A673 (cell line): ENCODE results near the gene CHPT1. TPM values are rescaled to one million over a fixed set of nuclear protein-coding genes. Genes with fewer than 3 reads are reported as not detected.

Experiments
- BruUV-seq: library from RNA; stranded (reverse); fragments of 400-500 nt; replicated peaks from 2 replicates; lab custom pipeline; 2021; lab: Mats Ljungman, UMichigan
- CTCF ChIA-PET: fragments of 300-600 bp; sonication (Branson Sonifier 250); formaldehyde crosslinking; loops from one replicate; lab custom pipeline; 2022; ENCODE audit warnings: antibody characterized with exemption; lab: Charles Lee
- POLR2A ChIA-PET: fragments of 300-600 bp; sonication (Branson Sonifier 250); formaldehyde crosslinking; loops from one replicate; lab custom pipeline; 2022; ENCODE audit warnings: antibody characterized with exemption; ENCODE audit not compliant: low non-redundant PET; lab: Charles Lee
- DNase-seq: peaks from one replicate; pipeline ENCODE4 v3.0.0-alpha.2; 2015; ENCODE audit warnings: low spot score
- H3K27ac ChIP-seq: fragments of 200-600 bp; sonication (generic); 2 replicates; pipeline ENCODE4 v1.5.1; 2016; ENCODE audit warnings: mixed run types, low read depth, mild to moderate bottlenecking, mixed read lengths, antibody characterized with exemption, low read length; ENCODE audit not compliant: poor library complexity, severe bottlenecking
- H3K27me3 ChIP-seq: fragments of 200-600 bp; sonication (generic); replicated peaks from 2 replicates; pipeline ENCODE4 v1.6.1; 2017; ENCODE audit warnings: mixed run types, low read depth, mild to moderate bottlenecking, mixed read lengths, antibody characterized with exemption, low read length; ENCODE audit not compliant: insufficient read depth, poor library complexity
- H3K36me3 ChIP-seq: fragments of 200-600 bp; sonication (generic); 2 replicates; pipeline ENCODE4 v1.6.1; 2016; ENCODE audit warnings: mixed run types, mild to moderate bottlenecking, mixed read lengths, antibody characterized with exemption, low read length; ENCODE audit not compliant: insufficient read depth, poor library complexity, severe bottlenecking
- H3K4me1 ChIP-seq: fragments of 200-600 bp; sonication (generic); 2 replicates; pipeline ENCODE4 v1.6.1; 2017; ENCODE audit warnings: mixed run types, mild to moderate bottlenecking, mixed read lengths, antibody characterized with exemption, low read length; ENCODE audit not compliant: insufficient read depth, poor library complexity, severe bottlenecking
- H3K4me3 ChIP-seq: fragments of 200-600 bp; sonication (generic); 2 replicates; pipeline ENCODE4 v1.5.1; 2016; ENCODE audit warnings: low read depth, mixed run types, mild to moderate bottlenecking, mixed read lengths, low read length; ENCODE audit not compliant: poor library complexity, severe bottlenecking
- H3K9me3 ChIP-seq: fragments of 200-600 bp; sonication (generic); 2 replicates; pipeline ENCODE4 v1.6.1; 2016; ENCODE audit warnings: mixed run types, low read depth, mild to moderate bottlenecking, mixed read lengths, antibody characterized with exemption, low read length; ENCODE audit not compliant: poor library complexity, severe bottlenecking
- EZH2 ChIP-seq: fragments of 200-600 bp; sonication (generic); IDR thresholded peaks from 2 replicates; pipeline ENCODE4 v1.6.1; 2017; ENCODE audit warnings: borderline replicate concordance, low read depth, mild to moderate bottlenecking, mixed read lengths, antibody characterized with exemption, low read length; ENCODE audit not compliant: poor library complexity, severe bottlenecking
- intact Hi-C: fragments of 100-400 bp; cut with micrococcal nuclease; formaldehyde crosslinking; loops from one replicate; pipeline ENCODE4 v1.10.0; 2022; ENCODE audit not compliant: unreplicated experiment
- total RNA-seq: library from RNA; stranded (reverse); gene quantifications from 2 replicates; pipeline ENCODE4 v1.2.3, GENCODE V29; 2021
- TF ChIP-seq, protein P1 (sequence below): fragments of 300-800, 200-600 bp; sonication (generic); conservative IDR thresholded peaks from 2 replicates; pipeline ENCODE4 v1.5.1; 2017; ENCODE audit warnings: low read depth, mild to moderate bottlenecking, antibody characterized with exemption, low read length, moderate library complexity, mixed read lengths

Gene CHPT1
- total RNA-seq, 1 experiment from 2014 or later, result 31.6 TPM

GRCh38 chr12:101746196-101746595, 48.8 kb downstream of the CHPT1 start:
- no peaks in the 10 kb centered on the region for H3K36me3 ChIP-seq
- no peak overlapping the region for H3K27ac ChIP-seq
- POLR2A ChIA-PET, result no interaction called here
- no peaks in the 10 kb centered on the region for H3K9me3 ChIP-seq
- H3K4me3 ChIP-seq, result no peak overlapping the region
- no peaks in the 10 kb centered on the region for H3K4me1 ChIP-seq
- intact Hi-C loops, result no loop called here
- CTCF ChIA-PET, result no interaction called here
- H3K27me3 ChIP-seq, result no peaks in the 10 kb centered on the region
- no peak for DNase-seq
- TF ChIP-seq, protein P1, sequence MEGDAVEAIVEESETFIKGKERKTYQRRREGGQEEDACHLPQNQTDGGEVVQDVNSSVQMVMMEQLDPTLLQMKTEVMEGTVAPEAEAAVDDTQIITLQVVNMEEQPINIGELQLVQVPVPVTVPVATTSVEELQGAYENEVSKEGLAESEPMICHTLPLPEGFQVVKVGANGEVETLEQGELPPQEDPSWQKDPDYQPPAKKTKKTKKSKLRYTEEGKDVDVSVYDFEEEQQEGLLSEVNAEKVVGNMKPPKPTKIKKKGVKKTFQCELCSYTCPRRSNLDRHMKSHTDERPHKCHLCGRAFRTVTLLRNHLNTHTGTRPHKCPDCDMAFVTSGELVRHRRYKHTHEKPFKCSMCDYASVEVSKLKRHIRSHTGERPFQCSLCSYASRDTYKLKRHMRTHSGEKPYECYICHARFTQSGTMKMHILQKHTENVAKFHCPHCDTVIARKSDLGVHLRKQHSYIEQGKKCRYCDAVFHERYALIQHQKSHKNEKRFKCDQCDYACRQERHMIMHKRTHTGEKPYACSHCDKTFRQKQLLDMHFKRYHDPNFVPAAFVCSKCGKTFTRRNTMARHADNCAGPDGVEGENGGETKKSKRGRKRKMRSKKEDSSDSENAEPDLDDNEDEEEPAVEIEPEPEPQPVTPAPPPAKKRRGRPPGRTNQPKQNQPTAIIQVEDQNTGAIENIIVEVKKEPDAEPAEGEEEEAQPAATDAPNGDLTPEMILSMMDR, result no peak
- TF ChIP-seq EZH2, result no peak
- BruUV-seq, result no TSS peak

- TF ChIP-seq, protein P1, result no peak
- TF ChIP-seq EZH2, result no peak
- DNase-seq, result peak; percentile 3
- H3K4me3 ChIP-seq, result no peak overlapping the region
- CTCF ChIA-PET, result interaction anchor here (0.5 kb wide), 1 partner anchor 13 kb away, joined by 9 read pairs; no protein-coding TSS in a partner anchor
- H3K27ac ChIP-seq, result no peak overlapping the region
- H3K9me3 ChIP-seq, result no peaks in the 10 kb centered on the region
- no TSS peak for BruUV-seq
- intact Hi-C loops, result no loop called here
- POLR2A ChIA-PET, result no interaction called here
- H3K27me3 ChIP-seq, result no peaks in the 10 kb centered on the region
- H3K36me3 ChIP-seq, result no peaks in the 10 kb centered on the region
- no peaks in the 10 kb centered on the region for H3K4me1 ChIP-seq
Measured at GRCh38 chr12:101746661-101747060, 49.2 kb downstream of the CHPT1 start.

GRCh38 chr12:101747697-101748096, 50.3 kb downstream of the CHPT1 start:
- H3K4me1 ChIP-seq, result no peaks in the 10 kb centered on the region
- no TSS peak for BruUV-seq
- no peak overlapping the region for H3K4me3 ChIP-seq
- no peak for TF ChIP-seq EZH2
- TF ChIP-seq, protein P1, result no peak
- CTCF ChIA-PET, result no interaction called here
- intact Hi-C loops, result no loop called here
- H3K9me3 ChIP-seq, result no peaks in the 10 kb centered on the region
- no peaks in the 10 kb centered on the region for H3K27me3 ChIP-seq
- H3K27ac ChIP-seq, result no peak overlapping the region
- POLR2A ChIA-PET, result no interaction called here
- H3K36me3 ChIP-seq, result no peaks in the 10 kb centered on the region
- DNase-seq, result no peak
